Pancreas (tissue), 10 donors: Measurements from ENCODE around the gene MAPK1. TPM values are rescaled to one million over a fixed set of nuclear protein-coding genes. Genes with fewer than 3 reads are reported as not detected.
"Not testable (repeated sequence)": the region's sequence is repeated elsewhere in the genome, so short reads cannot be mapped to it uniquely, and the experiment has no call there.

Source experiments
- ATAC-seq, 4 donors: fragments of 200-7000 bp; cut with Tn5 transposase; one replicate each; pipeline versions ENCODE4 v1.8.0 to v1.9.1; 2020; ENCODE audit warnings: mild to moderate bottlenecking in 4 of 4, moderate library complexity in 4 of 4
- DNase-seq, 6 donors: peaks; one replicate each; pipeline ENCODE4 v3.0.0-alpha.2; 2020
- FAIRE-seq: peaks from 2 replicates; lab custom pipeline; 2012; peaks lifted over from hg19 to GRCh38; lab: Jason Lieb, UNC
- H3K27ac ChIP-seq, 4 donors: fragments of 200-600 bp; sonication (generic); 1 replicate in 3 of 4; 2 replicates in 1 of 4; pipeline versions ENCODE4 v1.5.0 to v1.8.0; 2020
- H3K27me3 ChIP-seq, 4 donors: fragments of 200-600 bp; one replicate each; pipeline ENCODE4 v1.8.0; 2021
- H3K36me3 ChIP-seq, 3 donors: fragments of 200-600 bp; sonication (generic) in 1 of 3; one replicate each; pipeline versions ENCODE4 v1.5.0 to v1.8.0; 2020 to 2021
- H3K4me1 ChIP-seq, 3 donors: fragments of 200-600 bp; one replicate each; pipeline ENCODE4 v1.8.0; 2021
- H3K4me3 ChIP-seq, 4 donors: fragments of 200-600 bp; sonication (generic) in 2 of 4; one replicate each; pipeline versions ENCODE4 v1.5.0 to v1.8.0; 2020 to 2021
- H3K9me3 ChIP-seq, 4 donors: fragments of 200-600 bp; one replicate each; pipeline ENCODE4 v1.8.0; 2021
- CTCF ChIP-seq, 4 donors: fragments of 200-600 bp; sonication (generic) in 3 of 4; IDR thresholded peaks; one replicate each; pipeline versions ENCODE4 v1.5.0 to v1.8.0; 2021; ENCODE audit warnings: antibody characterized with exemption in 4 of 4
- WGBS, 2 donors: extraction: QIAGEN DNeasy Blood & Tissue Kit; methylation state at CpG; one replicate each; pipeline ENCODE4 v1.1.7; 2013; 5-methylcytosine and 5-hydroxymethylcytosine counted together
- intact Hi-C, 3 donors: fragments of 100-400 bp; cut with DNase I; formaldehyde crosslinking; loops; one replicate each; pipeline versions ENCODE4 v1.11.1 to v1.14.2; 2022
- polyA plus RNA-seq, 2 donors: library from polyadenylated mRNA; stranded (reverse); fragments of 200-250 nt; gene quantifications; one replicate each; pipeline ENCODE4 v1.2.3, GENCODE V29; 2013
- total RNA-seq, 6 donors: library from RNA; stranded (reverse); fragmentation: NEBNext Ultra II Directional in 4 of 6; extraction: Animal tissue kit (Norgen Biotek cat#: 25700) in 4 of 6; gene quantifications; one replicate each; pipeline versions ENCODE4 v1.2.1 to v1.2.4, GENCODE V29; 2021 to 2023
- donor health status: healthy with polysubstance abuse.
- donor health status: DM: no; HTN: no; CAD: no; lungs with moderate emphysema.
- donor health status: DM: no; HTN: no; CAD: no.
- donor health status: control.
- donor health status: control.
- donor health status: Bipolar disorder and iron deficiency.
- donor health status: DM: yes; HTN: yes; CAD: no.
- donor health status: DM: no; HTN: no; CAD: no.
- donor health status: DM: no; HTN: no; CAD: no.
- donor health status: DM: yes; HTN: yes; CAD: no.

The MAPK1 gene
- total and polyA plus RNA-seq, 8 donors = 7.0 to 85.7 (median 66.4) TPM

- Histone ChIP-seq H3K9me3 (no peaks in the 10 kb centered on the region), H3K4me3 (no peak overlapping the region), H3K36me3 (no peaks in the 10 kb centered on the region), H3K4me1 (no peaks in the 10 kb centered on the region), H3K27ac (no peak overlapping the region), H3K27me3 (no peaks in the 10 kb centered on the region)
- WGBS, 2 donors = 92 to 96% methylated on average over 2 of the region's 2 CpGs
- FAIRE-seq (no peak), DNase-seq (no peak), ATAC-seq (no peak)
- intact Hi-C loops = no loop called here
- TF ChIP-seq CTCF (IDR thresholded peaks at IDR 0.05) = no peak
Observed at GRCh38 chr22:21909871-21910270, 42.4 kb upstream of the MAPK1 start.

- no peaks in the 10 kb centered on the region for H3K36me3 ChIP-seq
- FAIRE-seq (no peak), DNase-seq (no peak), ATAC-seq (no peak)
- no peaks in the 10 kb centered on the region for H3K9me3 ChIP-seq
- no peaks in the 10 kb centered on the region for H3K27me3 ChIP-seq
- H3K27ac ChIP-seq = no peak overlapping the region
- intact Hi-C loops = no loop called here
- TF ChIP-seq CTCF (IDR thresholded peaks at IDR 0.05) = no peak
- WGBS, 2 donors = 63 to 71% methylated on average over 7 of the region's 7 CpGs
- no peak overlapping the region for H3K4me3 ChIP-seq
- no peaks in the 10 kb centered on the region for H3K4me1 ChIP-seq
Observed at GRCh38 chr22:21907638-21908522, 40.4 kb upstream of the MAPK1 start.

- FAIRE-seq, H3K27me3 ChIP-seq, ATAC-seq, H3K27ac ChIP-seq, intact Hi-C loops, H3K9me3 ChIP-seq, DNase-seq, H3K4me3 ChIP-seq, H3K4me1 ChIP-seq, H3K36me3 ChIP-seq: not testable (repeated sequence)
- 95% methylated on average over 11 of the region's 11 CpGs for WGBS, 2 donors
Observed at GRCh38 chr22:21905234-21905633, 37.8 kb upstream of the MAPK1 start.

- TF ChIP-seq CTCF (IDR thresholded peaks at IDR 0.05) = no peak
- H3K27me3 ChIP-seq = no peaks in the 10 kb centered on the region
- no peaks in the 10 kb centered on the region for H3K9me3 ChIP-seq
- no peaks in the 10 kb centered on the region for H3K36me3 ChIP-seq
- H3K27ac ChIP-seq = no peak overlapping the region
- ATAC-seq = no peak
- WGBS, 2 donors = 96 to 100% methylated on average over 4 of the region's 4 CpGs
- intact Hi-C loops = no loop called here
- no peak overlapping the region for H3K4me3 ChIP-seq
- DNase-seq = no peak
- no peaks in the 10 kb centered on the region for H3K4me1 ChIP-seq
- FAIRE-seq = no peak
Observed at GRCh38 chr22:21904250-21904789, 36.9 kb upstream of the MAPK1 start.

GRCh38 chr22:21903283-21903682 lies 35.8 kb upstream of the MAPK1 start:
- ATAC-seq (no peak), FAIRE-seq (no peak), DNase-seq (no peak)
- no peak overlapping the region for H3K4me3 ChIP-seq
- no peak overlapping the region for H3K27ac ChIP-seq
- intact Hi-C loops = no loop called here
- no peaks in the 10 kb centered on the region for H3K27me3 ChIP-seq
- no peaks in the 10 kb centered on the region for H3K9me3 ChIP-seq
- H3K4me1 ChIP-seq = no peaks in the 10 kb centered on the region
- no peaks in the 10 kb centered on the region for H3K36me3 ChIP-seq
- 84 to 88% methylated on average over 4 of the region's 4 CpGs for WGBS, 2 donors
- no peak for TF ChIP-seq CTCF (IDR thresholded peaks at IDR 0.05)
